Activated naive CD4-positive, alpha-beta T cell treated with anti-CD3 and anti-CD28 coated beads for 36 hours (primary cell): ENCODE data around the gene GKN1. TPM values are rescaled to one million over a fixed set of nuclear protein-coding genes. Genes with fewer than 3 reads are reported as not detected.

Experiments used
- CTCF ChIA-PET: fragments of 350-600 bp; sonication (Branson Sonifier 250); formaldehyde crosslinking; loops from one replicate; lab custom pipeline; 2021; ENCODE audit warnings: antibody characterized with exemption; lab: Charles Lee
- DNase-seq: peaks from one replicate; pipeline ENCODE4 v3.0.0-alpha.2; 2020
- H3K27ac Mint-ChIP-seq: one replicate; pipeline ENCODE4 v1.8.0; 2021; ENCODE audit warnings: mild to moderate bottlenecking, mixed read lengths
- H3K27me3 Mint-ChIP-seq: one replicate; pipeline ENCODE4 v1.8.0; 2021; ENCODE audit warnings: low read depth, mixed read lengths
- H3K36me3 Mint-ChIP-seq: one replicate; pipeline ENCODE4 v1.8.0; 2021; ENCODE audit warnings: low read depth, mixed read lengths
- H3K4me1 Mint-ChIP-seq: one replicate; pipeline ENCODE4 v1.8.0; 2021; ENCODE audit warnings: low read depth, mixed read lengths
- H3K4me3 Mint-ChIP-seq: one replicate; pipeline ENCODE4 v1.8.0; 2021; ENCODE audit warnings: mild to moderate bottlenecking, moderate library complexity, mixed read lengths
- H3K9me3 Mint-ChIP-seq: one replicate; pipeline ENCODE4 v1.8.0; 2021; ENCODE audit warnings: mixed read lengths
- intact Hi-C: fragments of 100-400 bp; cut with micrococcal nuclease; formaldehyde crosslinking; loops from one replicate; pipeline ENCODE4 v1.15.1; 2023
- total RNA-seq, 2 experiments: library from RNA; stranded (reverse); gene quantifications; one replicate each; pipeline ENCODE4 v1.2.3, GENCODE V29; 2021

GKN1 gene, protein sequence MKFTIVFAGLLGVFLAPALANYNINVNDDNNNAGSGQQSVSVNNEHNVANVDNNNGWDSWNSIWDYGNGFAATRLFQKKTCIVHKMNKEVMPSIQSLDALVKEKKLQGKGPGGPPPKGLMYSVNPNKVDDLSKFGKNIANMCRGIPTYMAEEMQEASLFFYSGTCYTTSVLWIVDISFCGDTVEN
- total RNA-seq = not detected

DNA sequence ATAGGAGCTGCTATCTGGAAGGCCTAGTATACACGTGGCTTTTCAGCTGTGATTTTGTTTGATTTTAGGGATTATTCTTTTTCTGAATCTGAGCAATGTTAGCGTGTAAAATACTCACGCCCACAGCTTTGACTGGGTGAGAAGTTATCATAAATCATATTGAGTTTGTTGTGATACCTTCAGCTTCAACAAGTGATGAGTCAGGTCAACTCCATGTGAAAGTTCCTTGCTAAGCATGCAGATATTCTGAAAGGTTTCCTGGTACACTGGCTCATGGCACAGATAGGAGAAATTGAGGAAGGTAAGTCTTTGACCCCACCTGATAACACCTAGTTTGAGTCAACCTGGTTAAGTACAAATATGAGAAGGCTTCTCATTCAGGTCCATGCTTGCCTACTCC, at the start of gene GKN1:
Gene GKN1, plus strand, starts transcription at position 386 of the 400 bp plus-strand sequence. CDS start 42 bp downstream, outside the sequence.
- CTCF ChIA-PET = no interaction called here
- Mint-ChIP-seq H3K9me3 (no peaks in the 10 kb centered on the region), H3K4me1 (no peaks in the 10 kb centered on the region), H3K27me3 (peaks cover 16% of the 10 kb centered on the region), H3K4me3 (no peak within 1 kb of the TSS), H3K27ac (no peak within 1 kb of the TSS), H3K36me3 (no peaks in the 10 kb centered on the region)
- intact Hi-C loops = no loop called here
- DNase-seq = no peak

DNA sequence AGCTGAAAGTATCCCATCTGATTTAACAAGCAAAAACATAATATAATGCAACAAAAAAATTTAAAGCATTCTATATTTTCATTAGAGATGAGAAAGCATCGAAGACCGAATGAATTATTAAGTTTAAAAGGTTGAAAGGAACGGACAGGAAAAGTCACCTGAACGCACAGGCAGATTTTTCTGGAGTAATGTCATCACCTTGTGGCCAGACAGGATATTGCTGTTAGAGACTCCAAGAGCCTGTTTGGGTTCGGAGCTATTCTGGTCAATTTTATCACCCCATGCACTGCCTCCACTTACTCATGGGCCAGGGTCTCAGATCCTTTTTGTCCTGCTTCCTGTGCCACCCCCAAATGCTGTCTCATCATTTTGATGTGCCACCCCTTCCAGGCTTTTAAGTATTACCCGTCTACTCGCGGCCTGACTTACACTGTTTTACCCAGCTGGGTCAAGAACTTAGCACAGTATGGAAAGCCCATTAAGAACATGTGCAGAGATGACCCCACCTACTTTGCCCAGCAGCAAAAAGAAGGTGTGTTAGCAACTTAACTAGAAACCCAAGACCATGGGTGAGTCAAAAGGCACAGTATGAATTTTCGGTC, 49.0 kb upstream of the GKN1 start:
- Mint-ChIP-seq H3K27me3 (peaks cover 4% of the 10 kb centered on the region), H3K36me3 (no peaks in the 10 kb centered on the region), H3K27ac (no peak overlapping the region), H3K4me3 (no peak overlapping the region), H3K9me3 (no peaks in the 10 kb centered on the region), H3K4me1 (no peaks in the 10 kb centered on the region)
- CTCF ChIA-PET = interaction anchor here (0.6 to 6.1 kb wide), 49 partner anchors 8 to 564 kb away, joined by 3 to 71 read pairs (median 4); partner anchors contain the start of genes ANTXR1, APLF and FBXO48
- intact Hi-C loops = loop anchor here (1.0 kb wide), 6 partner anchors 86 to 462 kb away; no protein-coding TSS in a partner anchor
- peak; percentile 76 for DNase-seq

GRCh38 chr2:68926796-68927195, 47.6 kb upstream of the GKN1 start:
- intact Hi-C loops = no loop called here
- CTCF ChIA-PET = interaction anchor here (0.7 to 6.1 kb wide), 10 partner anchors 13 to 537 kb away, joined by 3 to 71 read pairs (median 16); partner anchors contain the start of genes APLF and FBXO48
- no peak for DNase-seq

GRCh38 chr2:68931149-68931711, 43.2 kb upstream of the GKN1 start:
- Mint-ChIP-seq H3K9me3 (no peaks in the 10 kb centered on the region), H3K4me3 (no peak overlapping the region), H3K27me3 (peaks cover 5% of the 10 kb centered on the region), H3K4me1 (no peaks in the 10 kb centered on the region), H3K27ac (no peak overlapping the region), H3K36me3 (no peaks in the 10 kb centered on the region)
- no peak for DNase-seq
- CTCF ChIA-PET = interaction anchor here (0.9 kb wide), 2 partner anchors 221 to 468 kb away, joined by 3 read pairs; no protein-coding TSS in a partner anchor
- intact Hi-C loops = no loop called here

More at GRCh38 chr2:68926796-68927195, 47.6 kb upstream of the GKN1 start:
- Mint-ChIP-seq H3K4me3 (no peak overlapping the region), H3K36me3 (no peaks in the 10 kb centered on the region), H3K4me1 (no peaks in the 10 kb centered on the region), H3K9me3 (no peaks in the 10 kb centered on the region), H3K27ac (no peak overlapping the region), H3K27me3 (peaks cover 5% of the 10 kb centered on the region)

DNA sequence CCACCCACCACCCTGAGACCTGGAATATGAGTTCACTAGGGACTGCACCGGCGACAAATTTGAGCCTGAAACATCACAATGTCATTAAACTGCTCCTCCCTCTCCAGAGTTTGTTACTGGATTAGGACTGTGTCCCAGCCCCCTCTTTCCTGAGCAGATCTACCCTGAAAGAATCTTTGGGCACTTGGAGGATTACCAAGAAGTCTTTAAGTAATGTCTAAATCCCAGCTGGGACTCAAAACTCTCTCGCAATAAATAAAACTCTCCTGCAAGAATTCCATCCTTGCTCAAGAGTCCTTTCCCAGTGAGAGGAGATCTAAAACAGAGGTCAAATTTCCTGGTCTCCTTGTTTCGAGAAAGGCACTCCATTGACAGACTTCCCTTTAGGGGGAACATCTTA, 42.6 kb upstream of the GKN1 start:
- no peak overlapping the region for H3K4me3 Mint-ChIP-seq
- H3K27me3 Mint-ChIP-seq = peaks cover 5% of the 10 kb centered on the region
- no peaks in the 10 kb centered on the region for H3K9me3 Mint-ChIP-seq
- no peak overlapping the region for H3K27ac Mint-ChIP-seq
- no peaks in the 10 kb centered on the region for H3K36me3 Mint-ChIP-seq
- DNase-seq = no peak
- H3K4me1 Mint-ChIP-seq = no peaks in the 10 kb centered on the region
- CTCF ChIA-PET = interaction anchor here (0.9 kb wide), 1 partner anchor 469 kb away, joined by 3 read pairs; no protein-coding TSS in a partner anchor
- intact Hi-C loops = no loop called here

GRCh38 chr2:68932402-68932801, 42.0 kb upstream of the GKN1 start:
- Mint-ChIP-seq H3K27ac (no peak overlapping the region), H3K27me3 (peaks cover 5% of the 10 kb centered on the region), H3K4me3 (no peak overlapping the region), H3K36me3 (no peaks in the 10 kb centered on the region), H3K9me3 (no peaks in the 10 kb centered on the region), H3K4me1 (no peaks in the 10 kb centered on the region)
- intact Hi-C loops = no loop called here
- CTCF ChIA-PET = interaction anchor here (0.9 kb wide), 1 partner anchor 469 kb away, joined by 3 read pairs; no protein-coding TSS in a partner anchor
- DNase-seq = no peak

- H3K36me3 Mint-ChIP-seq = no peaks in the 10 kb centered on the region
- no peak overlapping the region for H3K27ac Mint-ChIP-seq
- intact Hi-C loops = no loop called here
- CTCF ChIA-PET = interaction anchor here (0.8 to 2.5 kb wide), 3 partner anchors 9 to 74 kb away, joined by 3 to 15 read pairs (median 4); no protein-coding TSS in a partner anchor
- H3K4me3 Mint-ChIP-seq = no peak overlapping the region
- no peaks in the 10 kb centered on the region for H3K4me1 Mint-ChIP-seq
- H3K27me3 Mint-ChIP-seq = peaks cover 5% of the 10 kb centered on the region
- no peak for DNase-seq
- H3K9me3 Mint-ChIP-seq = no peaks in the 10 kb centered on the region
Observed at GRCh38 chr2:68934021-68934420, 40.4 kb upstream of the GKN1 start.

DNA sequence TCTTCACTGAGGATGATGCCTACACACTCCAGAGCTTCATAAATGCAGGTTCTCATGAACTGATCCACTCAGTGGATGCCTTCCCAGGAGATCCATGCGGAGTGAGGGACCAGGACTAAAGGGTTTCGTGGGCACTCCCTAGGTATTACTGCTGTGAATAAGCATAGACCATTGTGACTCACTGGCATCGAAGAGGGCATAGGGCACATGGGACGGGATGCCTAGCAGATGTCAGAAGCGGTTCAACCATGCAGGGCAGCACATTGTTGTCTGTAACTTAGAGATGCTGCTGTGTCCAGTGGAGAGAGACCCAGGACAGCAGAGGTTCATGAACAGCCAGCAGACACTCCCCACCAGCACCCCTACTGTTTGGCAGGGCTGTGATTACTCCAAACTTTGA, 39.0 kb upstream of the GKN1 start:
- DNase-seq = no peak
- Mint-ChIP-seq H3K4me1 (no peaks in the 10 kb centered on the region), H3K36me3 (no peaks in the 10 kb centered on the region), H3K4me3 (no peak overlapping the region), H3K27me3 (peaks cover under 1% of the 10 kb centered on the region), H3K9me3 (no peaks in the 10 kb centered on the region), H3K27ac (no peak overlapping the region)
- intact Hi-C loops = no loop called here
- CTCF ChIA-PET = interaction anchor here (0.6 to 2.5 kb wide), 3 partner anchors 8 to 450 kb away, joined by 4 to 15 read pairs (median 4); no protein-coding TSS in a partner anchor

DNA sequence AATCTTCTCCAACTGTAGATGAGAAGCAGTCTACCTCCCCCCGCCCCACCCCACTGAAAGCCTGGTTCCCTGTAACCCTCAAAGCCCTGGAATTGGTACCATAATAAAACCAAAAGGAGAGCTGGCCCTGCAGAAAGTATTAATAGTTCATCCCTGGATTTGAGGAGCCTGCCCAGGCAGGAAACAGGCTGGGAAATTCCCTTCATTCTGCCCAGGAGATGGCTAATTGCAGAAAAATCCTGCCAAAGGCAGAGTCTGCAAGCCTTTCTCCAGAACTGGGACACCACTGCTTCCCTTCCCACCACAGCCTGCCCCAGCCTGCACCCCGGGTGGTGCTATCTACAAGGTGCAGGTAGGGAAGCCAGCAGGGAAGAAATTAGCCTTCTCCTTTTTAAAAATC, 38.0 kb upstream of the GKN1 start:
- Mint-ChIP-seq H3K36me3 (no peaks in the 10 kb centered on the region), H3K9me3 (no peaks in the 10 kb centered on the region), H3K4me1 (no peaks in the 10 kb centered on the region), H3K4me3 (no peak overlapping the region), H3K27ac (no peak overlapping the region), H3K27me3 (no peaks in the 10 kb centered on the region)
- no peak for DNase-seq
- CTCF ChIA-PET = interaction anchor here (1.3 kb wide), 1 partner anchor 12 kb away, joined by 5 read pairs; no protein-coding TSS in a partner anchor
- intact Hi-C loops = no loop called here

- Mint-ChIP-seq H3K27me3 (no peaks in the 10 kb centered on the region), H3K9me3 (no peaks in the 10 kb centered on the region), H3K27ac (no peak overlapping the region), H3K4me3 (no peak overlapping the region), H3K4me1 (no peaks in the 10 kb centered on the region), H3K36me3 (no peaks in the 10 kb centered on the region)
- DNase-seq = no peak
- CTCF ChIA-PET = interaction anchor here (0.8 to 1.3 kb wide), 4 partner anchors 11 to 370 kb away, joined by 3 to 5 read pairs (median 4); no protein-coding TSS in a partner anchor
- intact Hi-C loops = no loop called here
Observed at GRCh38 chr2:68936889-68937288, 37.5 kb upstream of the GKN1 start.

DNA sequence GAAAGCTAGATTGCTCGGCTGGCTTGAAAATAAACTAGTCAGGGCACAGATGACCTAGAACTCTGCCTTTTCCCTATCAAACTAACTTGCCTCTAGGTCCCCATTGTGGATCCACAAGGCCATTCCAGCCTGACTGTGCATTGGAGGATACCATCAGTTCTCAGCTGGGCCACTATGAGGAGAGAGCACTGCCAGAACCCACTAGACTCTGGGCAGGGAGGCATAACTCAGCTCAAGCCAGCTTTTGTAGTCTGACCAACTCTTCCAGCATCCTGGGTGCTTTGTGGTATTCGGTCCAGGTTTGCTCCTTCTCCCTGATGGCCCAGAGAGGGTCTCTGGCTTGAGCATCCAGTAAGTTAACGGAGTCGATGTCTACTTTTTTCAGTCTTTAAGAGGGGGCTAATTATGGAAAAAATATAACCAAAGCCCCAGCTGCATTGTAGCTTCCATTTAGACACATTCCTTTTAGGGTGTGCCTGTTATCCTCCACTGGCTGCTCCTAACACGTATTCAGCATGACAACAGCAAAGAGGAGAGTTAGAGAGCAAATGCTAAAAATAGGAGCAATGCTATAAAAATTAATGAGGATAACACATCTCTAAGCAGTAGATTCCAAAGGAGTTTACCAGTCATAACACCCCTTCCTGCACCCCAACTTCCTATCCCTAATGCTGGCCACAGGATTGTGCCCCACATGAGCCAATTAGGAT, 36.9 kb upstream of the GKN1 start:
- no peak overlapping the region for H3K27ac Mint-ChIP-seq
- H3K4me1 Mint-ChIP-seq = no peaks in the 10 kb centered on the region
- H3K36me3 Mint-ChIP-seq = no peaks in the 10 kb centered on the region
- CTCF ChIA-PET = interaction anchor here (0.8 to 1.1 kb wide), 3 partner anchors 12 to 369 kb away, joined by 3 to 4 read pairs (median 3); no protein-coding TSS in a partner anchor
- no peaks in the 10 kb centered on the region for H3K27me3 Mint-ChIP-seq
- H3K4me3 Mint-ChIP-seq = no peak overlapping the region
- DNase-seq = no peak
- intact Hi-C loops = no loop called here
- no peaks in the 10 kb centered on the region for H3K9me3 Mint-ChIP-seq

GRCh38 chr2:68938938-68939337, 35.5 kb upstream of the GKN1 start:
- Mint-ChIP-seq H3K9me3 (no peaks in the 10 kb centered on the region), H3K36me3 (no peaks in the 10 kb centered on the region), H3K27ac (no peak overlapping the region), H3K4me3 (no peak overlapping the region), H3K27me3 (peaks cover 2% of the 10 kb centered on the region), H3K4me1 (no peaks in the 10 kb centered on the region)
- intact Hi-C loops = no loop called here
- DNase-seq = no peak
- CTCF ChIA-PET = no interaction called here
